K562 (cell line): ENCODE results near the gene SCN5A. TPM values are rescaled to one million over a fixed set of nuclear protein-coding genes. Genes with fewer than 3 reads are reported as not detected.

Experiments
- CAMTA2 ChIP-seq: fragments of 250-450 bp; sonication (Bioruptor Pico); conservative IDR thresholded peaks from 2 replicates; pipeline ENCODE4 v1.5.1; 2022
- CREM ChIP-seq: IDR thresholded peaks from 2 replicates; pipeline ENCODE4 v1.6.1; 2014; ENCODE audit warnings: antibody characterized with exemption, low read depth
- GATAD2B ChIP-seq: fragments of 450-650 bp; IDR thresholded peaks from 2 replicates; pipeline ENCODE4 v1.6.1; 2017; ENCODE audit warnings: mild to moderate bottlenecking, borderline replicate concordance
- HMGXB4 ChIP-seq: sonication (generic); formaldehyde crosslinking; IDR thresholded peaks from 2 replicates; pipeline ENCODE4 v1.8.1; 2023; ENCODE audit warnings: mild to moderate bottlenecking, missing genetic modification reagents
- HNRNPH1 ChIP-seq: fragments of 200-400 bp; formaldehyde crosslinking; optimal IDR thresholded peaks from 2 replicates; pipeline ENCODE3; 2017; ENCODE audit warnings: low read depth, mild to moderate bottlenecking, low read length, moderate library complexity
- JUNB ChIP-seq: fragments of 450-650 bp; formaldehyde crosslinking; conservative IDR thresholded peaks from 2 replicates; pipeline ENCODE4 v1.4.0; 2020; ENCODE audit warnings: mild to moderate bottlenecking
- KHSRP ChIP-seq: fragments of 450-650 bp; IDR thresholded peaks from 2 replicates; pipeline ENCODE4 v1.6.1; 2017
- KLF16 ChIP-seq: IDR thresholded peaks from 2 replicates; pipeline ENCODE4 v1.6.1; 2016; ENCODE audit warnings: antibody characterized with exemption
- MAFK ChIP-seq: IDR thresholded peaks from 2 replicates; pipeline ENCODE4 v1.6.1; 2011; ENCODE audit warnings: low read length, improper control_type of control experiment
- PATZ1 ChIP-seq: fragments of 250-450 bp; sonication (Bioruptor Pico); IDR thresholded peaks from 2 replicates; pipeline ENCODE4 v1.5.0; 2020; ENCODE audit warnings: mild to moderate bottlenecking, borderline replicate concordance
- POLR2G ChIP-seq: fragments of 200-400 bp; formaldehyde crosslinking; IDR thresholded peaks from 2 replicates; pipeline ENCODE4 v1.6.1; 2017; ENCODE audit warnings: low read depth, mild to moderate bottlenecking, antibody characterized with exemption, low read length, moderate library complexity
- REST ChIP-seq, 2 experiments: fragments of 450-650 bp; formaldehyde crosslinking in 1 of 2; IDR thresholded peaks; 2 replicates each; pipeline versions ENCODE4 v1.4.0 to v1.6.1; 2014 to 2020; ENCODE audit warnings: mild to moderate bottlenecking in 2 of 2, borderline replicate concordance in 1 of 2, low read depth in 1 of 2
- TCF7L2 ChIP-seq: fragments of 150-350 bp; IDR thresholded peaks from 2 replicates; pipeline ENCODE4 v1.6.1; 2016; ENCODE audit warnings: low read depth, mild to moderate bottlenecking, low read length, moderate library complexity
- TRIM28 ChIP-seq: fragments of 450-650 bp; IDR thresholded peaks from 2 replicates; pipeline ENCODE4 v1.6.1; 2017
- ZNF311 ChIP-seq: fragments of 250-450 bp; sonication (Bioruptor Pico); IDR thresholded peaks from 2 replicates; pipeline ENCODE4 v1.4.0; 2020; ENCODE audit warnings: mild to moderate bottlenecking, moderate library complexity
- ZNF57 ChIP-seq: fragments of 450-650 bp; formaldehyde crosslinking; IDR thresholded peaks from 2 replicates; pipeline ENCODE4 v1.4.0; 2020; ENCODE audit warnings: mild to moderate bottlenecking, moderate library complexity
- polyA plus RNA-seq, 8 experiments: library from polyadenylated mRNA; depleted of rRNA in 4 of 8; stranded (reverse) in 5 of 8; unstranded in 3 of 8; fragments of >200 nt; fragmentation: Nextera tagmentation in 2 of 8; fragmentation: Illumina TruSeq in 1 of 8; extraction: Ambion mirVana in 2 of 8; extraction: Trizol in 1 of 8; gene quantifications; 2 replicates each; pipeline versions ENCODE4 v1.2.1 to v1.2.3, GENCODE V29; 2011 to 2014; ENCODE audit warnings: inconsistent platforms in 1 of 8, missing spikeins in 1 of 8
- total RNA-seq, 7 experiments: library from RNA; depleted of rRNA in 6 of 7; stranded (reverse); fragments of >200 nt in 6 of 7; fragmentation: Illumina TruSeq in 2 of 7; extraction: Trizol in 2 of 7; gene quantifications; 2 replicates each; pipeline versions ENCODE4 v1.2.1 to v1.2.3, GENCODE V29; 2011 to 2021; ENCODE audit warnings: low replicate concordance in 1 of 7

The SCN5A gene
- total and polyA plus RNA-seq, 9 of the 15 experiments (the other 6 are each of a cell fraction or from before 2014, with no cell fraction given), result 0.07 to 1.4 (median 0.21) TPM; not detected in 2

GRCh38 chr3:38651153-38651789, 1.8 kb upstream of the SCN5A start (continued):
- TF ChIP-seq CREM, result peak; percentile 75
- no peak for TF ChIP-seq PATZ1 (CRISPR knock-in tag)
- no peak for TF ChIP-seq ZNF311 (CRISPR knock-in tag)
- no peak for TF ChIP-seq JUNB (CRISPR knock-in tag)
- TF ChIP-seq MAFK, result no peak
- peak; percentile 21; the same call in 1 of the 2 replicates for TF ChIP-seq KLF16
- no peak for TF ChIP-seq GATAD2B
- peak; percentile 65 for TF ChIP-seq REST (IDR thresholded peaks at IDR 0.05; ENCODE audit: borderline replicate concordance)
- no peak for TF ChIP-seq REST (CRISPR knock-in tag; IDR thresholded peaks at IDR 0.05; ENCODE audit: low read depth)
- no peak for TF ChIP-seq TRIM28
- TF ChIP-seq HMGXB4, result no peak
- no peak for TF ChIP-seq POLR2G
- no peak for TF ChIP-seq HNRNPH1
- TF ChIP-seq TCF7L2, result no peak
- no peak for TF ChIP-seq CAMTA2 (CRISPR knock-in tag)
- TF ChIP-seq KHSRP, result no peak
- no peak for TF ChIP-seq ZNF57 (CRISPR knock-in tag)
